Lung (tissue), 12 donors: ENCODE measurements around the gene RNH1. TPM values are rescaled to one million over a fixed set of nuclear protein-coding genes. Genes with fewer than 3 reads are reported as not detected.

ENCODE experiments used
- ATAC-seq: fragments of 200-7000 bp; cut with Tn5 transposase; one replicate; pipeline ENCODE4 v1.9.1; 2020; ENCODE audit warnings: moderate number of reproducible peaks; ENCODE audit not compliant: insufficient read depth, low FRiP score
- DNase-seq, 3 donors: peaks; one replicate each; pipeline ENCODE4 v3.0.0-alpha.2; 2013 to 2017
- H3K27ac ChIP-seq, 2 donors: one replicate each; pipeline ENCODE4 v1.5.1; 2013; ENCODE audit warnings: mild to moderate bottlenecking in 2 of 2, moderate library complexity in 2 of 2, control low read depth in 1 of 2, inconsistent platforms in 1 of 2, low read depth in 1 of 2, low read length in 1 of 2
- H3K27me3 ChIP-seq, 3 donors: one replicate each; pipeline ENCODE4 v1.5.1; 2013; ENCODE audit warnings: low read length in 2 of 3; ENCODE audit not compliant: control insufficient read depth in 3 of 3, insufficient read depth in 3 of 3
- H3K36me3 ChIP-seq, 4 donors: one replicate each; pipeline ENCODE4 v1.5.1; 2013; ENCODE audit warnings: low read length in 4 of 4, mild to moderate bottlenecking in 1 of 4, moderate library complexity in 1 of 4; ENCODE audit not compliant: control insufficient read depth in 4 of 4, insufficient read depth in 4 of 4
- H3K4me1 ChIP-seq, 5 donors: one replicate each; pipeline ENCODE4 v1.5.1; 2013; ENCODE audit warnings: low read length in 5 of 5, mild to moderate bottlenecking in 2 of 5, moderate library complexity in 1 of 5; ENCODE audit not compliant: control insufficient read depth in 5 of 5, insufficient read depth in 5 of 5
- H3K4me3 ChIP-seq: one replicate; pipeline ENCODE4 v1.5.1; 2013; ENCODE audit warnings: mild to moderate bottlenecking, control low read depth, moderate library complexity
- H3K9ac ChIP-seq, 2 donors: one replicate each; pipeline ENCODE4 v1.5.1; 2013; ENCODE audit warnings: low read length in 2 of 2, control low read depth in 1 of 2; ENCODE audit not compliant: insufficient read depth in 1 of 2
- H3K9me3 ChIP-seq, 4 donors: one replicate each; pipeline ENCODE4 v1.5.1; 2013; ENCODE audit warnings: low read length in 3 of 4, mild to moderate bottlenecking in 1 of 4, moderate library complexity in 1 of 4; ENCODE audit not compliant: control insufficient read depth in 4 of 4, insufficient read depth in 3 of 4
- WGBS, 2 donors: extraction: QIAGEN DNeasy Blood & Tissue Kit; methylation state at CpG; one replicate each; pipeline ENCODE4 v1.1.7; 2013; 5-methylcytosine and 5-hydroxymethylcytosine counted together
- polyA plus RNA-seq, 2 donors: library from polyadenylated mRNA; stranded (reverse); fragments of 200-250 nt; gene quantifications; one replicate each; pipeline ENCODE4 v1.2.1, GENCODE V29; 2013
- total RNA-seq, 2 donors: library from RNA; depleted of rRNA in 1 of 2; stranded (reverse); fragments of >200 nt in 1 of 2; gene quantifications; one replicate each; pipeline ENCODE4 v1.2.1, GENCODE V29; 2014 to 2021
- TF ChIP-seq, protein P1 (sequence below): IDR thresholded peaks from 2 replicates; pipeline ENCODE4 v1.5.1; 2012; ENCODE audit warnings: mild to moderate bottlenecking; ENCODE audit errors: control extremely low read depth, extremely low read depth
- donor health status: control.
- donor health status: control.
- donor health status: Bipolar disorder and iron deficiency.
- donor health status: healthy.
- donor health status: DM: yes; HTN: yes; CAD: no.

Gene RNH1
- total and polyA plus RNA-seq, 4 donors: 152 to 315 (median 233) TPM

DNA sequence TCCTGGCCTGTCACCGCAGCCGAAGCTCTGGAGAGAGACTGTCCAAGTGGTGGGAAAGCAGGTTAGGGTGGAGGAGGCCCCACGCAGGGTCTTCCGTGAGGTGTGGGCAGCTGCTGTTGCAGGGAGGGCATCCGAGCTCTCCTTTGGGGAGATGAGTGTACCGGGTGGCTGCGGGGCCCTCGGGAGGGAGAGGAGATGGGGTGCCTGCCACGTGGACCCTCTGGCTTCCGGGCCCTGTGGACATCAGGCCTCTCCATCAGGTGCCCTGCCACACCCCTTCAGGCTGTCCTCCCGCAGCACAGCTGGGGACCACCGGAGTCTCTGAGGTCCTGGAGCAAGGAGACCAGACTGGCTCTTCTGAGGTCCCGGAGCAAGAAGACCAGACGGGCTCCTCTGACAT, 55.3 kb downstream of the RNH1 start:
- no peaks in the 10 kb centered on the region for H3K27me3 ChIP-seq
- no peak overlapping the region for H3K9ac ChIP-seq
- H3K4me3 ChIP-seq: no peak overlapping the region
- TF ChIP-seq, protein P1, sequence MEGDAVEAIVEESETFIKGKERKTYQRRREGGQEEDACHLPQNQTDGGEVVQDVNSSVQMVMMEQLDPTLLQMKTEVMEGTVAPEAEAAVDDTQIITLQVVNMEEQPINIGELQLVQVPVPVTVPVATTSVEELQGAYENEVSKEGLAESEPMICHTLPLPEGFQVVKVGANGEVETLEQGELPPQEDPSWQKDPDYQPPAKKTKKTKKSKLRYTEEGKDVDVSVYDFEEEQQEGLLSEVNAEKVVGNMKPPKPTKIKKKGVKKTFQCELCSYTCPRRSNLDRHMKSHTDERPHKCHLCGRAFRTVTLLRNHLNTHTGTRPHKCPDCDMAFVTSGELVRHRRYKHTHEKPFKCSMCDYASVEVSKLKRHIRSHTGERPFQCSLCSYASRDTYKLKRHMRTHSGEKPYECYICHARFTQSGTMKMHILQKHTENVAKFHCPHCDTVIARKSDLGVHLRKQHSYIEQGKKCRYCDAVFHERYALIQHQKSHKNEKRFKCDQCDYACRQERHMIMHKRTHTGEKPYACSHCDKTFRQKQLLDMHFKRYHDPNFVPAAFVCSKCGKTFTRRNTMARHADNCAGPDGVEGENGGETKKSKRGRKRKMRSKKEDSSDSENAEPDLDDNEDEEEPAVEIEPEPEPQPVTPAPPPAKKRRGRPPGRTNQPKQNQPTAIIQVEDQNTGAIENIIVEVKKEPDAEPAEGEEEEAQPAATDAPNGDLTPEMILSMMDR: no peak
- 91 to 97% methylated on average over 13 to 14 of the region's 14 CpGs for WGBS, 2 donors
- H3K9me3 ChIP-seq: no peaks in the 10 kb centered on the region
- no peak for DNase-seq
- peaks cover 0 to 17% (median 10%) of the 10 kb centered on the region in 4 donors for H3K36me3 ChIP-seq
- H3K27ac ChIP-seq: no peak overlapping the region
- peaks cover 0 to 21% (median 7%) of the 10 kb centered on the region in 5 donors for H3K4me1 ChIP-seq
- ATAC-seq: no peak

DNA sequence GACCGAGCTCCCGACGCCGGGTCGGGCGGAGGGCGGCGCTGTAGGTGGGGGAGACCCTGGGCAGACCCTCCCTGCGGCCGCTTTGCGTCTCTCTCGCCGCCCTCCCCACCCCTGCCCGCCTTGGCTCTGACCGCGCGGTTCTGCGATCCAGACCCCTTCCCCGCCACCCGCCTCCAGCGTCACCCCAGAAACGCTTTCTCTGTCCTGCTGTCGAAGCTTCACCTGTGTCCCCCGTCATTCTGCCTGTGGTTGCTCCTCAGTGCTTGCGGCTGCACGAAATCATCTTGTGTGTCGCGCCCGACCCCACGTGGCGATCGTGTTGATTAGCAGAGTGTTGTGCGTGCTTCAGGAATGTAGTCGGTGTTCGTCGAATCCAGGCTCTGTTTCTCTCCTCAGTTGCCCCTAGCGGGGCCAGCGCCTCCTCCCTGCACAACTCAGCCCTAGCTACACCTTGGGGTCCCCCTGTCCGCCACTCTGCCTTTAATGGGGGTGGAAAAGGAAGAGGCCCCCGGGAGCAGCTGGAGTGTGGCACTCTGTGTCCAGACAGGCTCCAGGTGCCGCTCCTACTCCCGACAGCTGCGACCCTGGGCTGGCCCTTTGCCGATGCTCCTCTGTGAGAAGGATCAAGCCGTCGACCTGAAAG, 56.1 kb downstream of the RNH1 start:
- TF ChIP-seq, protein P1: peak; percentile 36
- H3K27me3 ChIP-seq: no peaks in the 10 kb centered on the region
- ATAC-seq: peak; percentile 12
- 4 to 8% methylated on average over 45 to 46 of the region's 46 CpGs for WGBS, 2 donors
- H3K4me1 ChIP-seq: peaks cover 0 to 21% (median 7%) of the 10 kb centered on the region in 5 donors
- H3K9ac ChIP-seq: peak overlapping the region in 1 of 2 donors; percentile 37
- H3K9me3 ChIP-seq: no peaks in the 10 kb centered on the region
- H3K4me3 ChIP-seq: peak overlapping the region; percentile 88
- peak; percentile 74 to 75 (median 75) for DNase-seq
- peak overlapping the region; percentile 78 to 87 for H3K27ac ChIP-seq
- peaks cover 0 to 17% (median 10%) of the 10 kb centered on the region in 4 donors for H3K36me3 ChIP-seq

DNA sequence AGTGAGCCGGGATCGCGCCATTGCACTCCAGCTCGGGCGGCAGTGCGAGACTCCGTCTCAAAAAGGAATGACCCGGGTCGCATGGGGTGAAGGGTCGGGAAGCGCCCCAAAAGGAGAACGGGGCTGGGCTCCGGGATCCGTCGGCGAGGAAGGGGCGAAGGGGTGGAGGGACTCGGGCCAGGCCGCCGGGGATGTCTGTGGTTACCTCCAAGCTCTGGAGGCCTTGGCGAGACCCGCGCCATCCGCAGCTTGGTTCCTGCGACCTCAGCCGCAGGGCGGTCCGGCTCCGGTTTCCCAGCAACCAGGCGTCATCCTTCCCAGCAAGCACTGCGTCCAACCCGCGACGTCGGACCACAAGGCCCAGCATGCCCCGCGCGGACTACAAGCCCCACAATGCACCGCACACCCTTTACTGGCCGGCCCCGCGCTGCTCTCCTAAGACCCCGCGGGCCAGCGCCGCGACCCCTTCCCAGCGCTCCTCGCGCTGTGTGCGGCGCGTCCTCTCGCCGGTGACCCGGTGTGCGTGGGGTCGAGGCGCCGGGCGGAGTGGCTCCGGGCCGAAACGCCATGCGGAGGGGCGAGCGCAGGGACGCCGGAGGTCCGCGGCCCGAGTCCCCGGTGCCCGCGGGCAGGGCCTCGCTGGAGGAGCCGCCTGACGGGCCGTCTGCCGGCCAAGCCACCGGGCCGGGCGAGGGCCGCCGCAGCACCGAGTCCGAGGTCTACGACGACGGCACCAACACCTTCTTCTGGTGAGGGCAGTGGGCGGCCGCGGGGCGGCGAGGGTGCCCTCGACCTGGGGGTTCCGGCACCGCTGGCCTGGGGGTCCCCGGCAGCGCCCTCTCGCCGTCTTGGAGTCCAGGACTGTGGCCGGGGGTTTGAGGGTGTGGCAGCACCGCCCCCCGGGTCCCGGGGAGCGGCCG, 56.9 kb downstream of the RNH1 start, which contains the start of gene PTDSS2:
Gene PTDSS2 (plus strand): TSS at position 391 of the 920 bp plus-strand sequence. CDS start 177 bp downstream, at position 568.
- ATAC-seq (peak; percentile 84), DNase-seq (peak; percentile 97 to 98 (median 97))
- peak within 1 kb of the TSS; percentile 88 for H3K4me3 ChIP-seq
- H3K36me3 ChIP-seq: peaks cover 0 to 17% (median 10%) of the 10 kb centered on the region in 4 donors
- no peaks in the 10 kb centered on the region for H3K9me3 ChIP-seq
- H3K27me3 ChIP-seq: no peaks in the 10 kb centered on the region
- H3K4me1 ChIP-seq: peaks cover 0 to 21% (median 7%) of the 10 kb centered on the region in 5 donors
- WGBS, 2 donors: 1% methylated on average over 96 to 108 of the region's 108 CpGs
- H3K27ac ChIP-seq: peak within 1 kb of the TSS; percentile 78 to 89
- TF ChIP-seq, protein P1: no peak
- peak within 1 kb of the TSS; percentile 61 to 73 for H3K9ac ChIP-seq
